ENCODE results near the gene TPI1. TPM values are rescaled to one million over a fixed set of nuclear protein-coding genes. Genes with fewer than 3 reads are reported as not detected.
A peak's percentile ranks its signal among the peaks of the same experiment; 100 is the strongest.
"Not testable (repeated sequence)": the region's sequence is repeated elsewhere in the genome, so short reads cannot be mapped to it uniquely, and the experiment has no call there.

Gene TPI1
- total RNA-seq, 2 donors from 2014 or later = 404 to 443 TPM

GRCh38 chr12:6904280-6905276 is 37.2 kb downstream of the TPI1 start, which contains the start of gene LRRC23:
LRRC23 (plus strand) TSS chr12:6904822; CDS start chr12:6905634, 812 bp downstream.
- peak within 1 kb of the TSS; percentile 48 to 60 for H3K4me3 ChIP-seq
- intact Hi-C loops (cut with DNase I) = no loop called here
- H3K27me3 ChIP-seq (replicated peaks; ENCODE audit: insufficient read depth) = no peaks in the 10 kb centered on the region
- no peaks in the 10 kb centered on the region for H3K36me3 ChIP-seq
- no peaks in the 10 kb centered on the region for H3K9me3 ChIP-seq
- DNase-seq (ENCODE audit: low spot score) = peak; percentile 97
- peak within 1 kb of the TSS; percentile 78 to 82 for H3K27ac ChIP-seq
- H3K4me1 ChIP-seq (replicated peaks) = no peaks in the 10 kb centered on the region
- WGBS = 3% methylated on average over 34 of the region's 34 CpGs
- TF ChIP-seq, protein P1, sequence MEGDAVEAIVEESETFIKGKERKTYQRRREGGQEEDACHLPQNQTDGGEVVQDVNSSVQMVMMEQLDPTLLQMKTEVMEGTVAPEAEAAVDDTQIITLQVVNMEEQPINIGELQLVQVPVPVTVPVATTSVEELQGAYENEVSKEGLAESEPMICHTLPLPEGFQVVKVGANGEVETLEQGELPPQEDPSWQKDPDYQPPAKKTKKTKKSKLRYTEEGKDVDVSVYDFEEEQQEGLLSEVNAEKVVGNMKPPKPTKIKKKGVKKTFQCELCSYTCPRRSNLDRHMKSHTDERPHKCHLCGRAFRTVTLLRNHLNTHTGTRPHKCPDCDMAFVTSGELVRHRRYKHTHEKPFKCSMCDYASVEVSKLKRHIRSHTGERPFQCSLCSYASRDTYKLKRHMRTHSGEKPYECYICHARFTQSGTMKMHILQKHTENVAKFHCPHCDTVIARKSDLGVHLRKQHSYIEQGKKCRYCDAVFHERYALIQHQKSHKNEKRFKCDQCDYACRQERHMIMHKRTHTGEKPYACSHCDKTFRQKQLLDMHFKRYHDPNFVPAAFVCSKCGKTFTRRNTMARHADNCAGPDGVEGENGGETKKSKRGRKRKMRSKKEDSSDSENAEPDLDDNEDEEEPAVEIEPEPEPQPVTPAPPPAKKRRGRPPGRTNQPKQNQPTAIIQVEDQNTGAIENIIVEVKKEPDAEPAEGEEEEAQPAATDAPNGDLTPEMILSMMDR (IDR thresholded peaks at IDR 0.05) = no peak
- TF ChIP-seq POLR2A (IDR thresholded peaks at IDR 0.05) (peak; percentile 50), POLR2AphosphoS5 (IDR thresholded peaks at IDR 0.05) (peak; percentile 98)

DNA sequence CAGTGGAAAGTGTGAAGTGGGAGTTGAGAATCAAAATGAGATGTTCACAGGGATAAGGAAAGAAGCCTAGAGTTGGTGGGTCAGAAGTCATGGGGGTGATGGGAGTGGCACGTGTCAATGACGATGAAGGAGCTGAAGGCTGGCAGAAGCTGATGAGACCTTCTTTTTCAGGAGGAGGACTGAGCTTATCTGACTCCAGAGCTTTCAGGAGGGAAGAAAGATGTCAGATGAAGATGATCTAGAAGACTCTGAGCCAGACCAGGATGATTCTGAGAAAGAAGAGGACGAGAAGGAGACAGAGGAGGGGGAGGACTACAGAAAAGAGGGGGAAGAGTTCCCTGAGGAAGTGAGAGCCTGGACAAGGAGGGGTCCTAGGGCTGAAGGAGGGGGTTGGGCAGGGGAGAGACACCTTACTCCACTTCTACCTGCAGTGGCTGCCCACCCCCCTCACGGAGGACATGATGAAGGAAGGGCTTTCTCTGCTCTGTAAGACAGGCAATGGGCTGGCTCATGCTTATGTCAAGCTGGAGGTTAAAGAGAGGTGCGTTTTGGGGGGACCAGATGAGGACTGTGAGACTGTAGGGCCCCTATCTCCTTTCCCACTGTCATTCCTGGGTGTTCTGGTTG is 38.2 kb downstream of the TPI1 start:
- no peaks in the 10 kb centered on the region for H3K9me3 ChIP-seq
- no peaks in the 10 kb centered on the region for H3K36me3 ChIP-seq
- TF ChIP-seq, protein P1 (IDR thresholded peaks at IDR 0.05) = no peak
- TF ChIP-seq POLR2AphosphoS5 (IDR thresholded peaks at IDR 0.05) (no peak), POLR2A (IDR thresholded peaks at IDR 0.05) (no peak)
- peak overlapping the region in 1 of 2 donors; percentile 60 for H3K4me3 ChIP-seq
- DNase-seq (ENCODE audit: low spot score) = no peak
- no peak overlapping the region for H3K27ac ChIP-seq
- H3K4me1 ChIP-seq (replicated peaks) = no peaks in the 10 kb centered on the region
- intact Hi-C loops (cut with DNase I) = no loop called here
- 56% methylated on average over 5 of the region's 5 CpGs for WGBS
- no peaks in the 10 kb centered on the region for H3K27me3 ChIP-seq (replicated peaks; ENCODE audit: insufficient read depth)

- H3K36me3 ChIP-seq; H3K4me3 ChIP-seq; H3K9me3 ChIP-seq; H3K27me3 ChIP-seq (replicated peaks; ENCODE audit: insufficient read depth); intact Hi-C loops (cut with DNase I); DNase-seq (ENCODE audit: low spot score); H3K27ac ChIP-seq; H3K4me1 ChIP-seq (replicated peaks): not testable (repeated sequence)
- WGBS = 94% methylated on average over 11 of the region's 11 CpGs
These were observed 40.8 kb downstream of the TPI1 start for GRCh38 chr12:6908141-6908540.

DNA sequence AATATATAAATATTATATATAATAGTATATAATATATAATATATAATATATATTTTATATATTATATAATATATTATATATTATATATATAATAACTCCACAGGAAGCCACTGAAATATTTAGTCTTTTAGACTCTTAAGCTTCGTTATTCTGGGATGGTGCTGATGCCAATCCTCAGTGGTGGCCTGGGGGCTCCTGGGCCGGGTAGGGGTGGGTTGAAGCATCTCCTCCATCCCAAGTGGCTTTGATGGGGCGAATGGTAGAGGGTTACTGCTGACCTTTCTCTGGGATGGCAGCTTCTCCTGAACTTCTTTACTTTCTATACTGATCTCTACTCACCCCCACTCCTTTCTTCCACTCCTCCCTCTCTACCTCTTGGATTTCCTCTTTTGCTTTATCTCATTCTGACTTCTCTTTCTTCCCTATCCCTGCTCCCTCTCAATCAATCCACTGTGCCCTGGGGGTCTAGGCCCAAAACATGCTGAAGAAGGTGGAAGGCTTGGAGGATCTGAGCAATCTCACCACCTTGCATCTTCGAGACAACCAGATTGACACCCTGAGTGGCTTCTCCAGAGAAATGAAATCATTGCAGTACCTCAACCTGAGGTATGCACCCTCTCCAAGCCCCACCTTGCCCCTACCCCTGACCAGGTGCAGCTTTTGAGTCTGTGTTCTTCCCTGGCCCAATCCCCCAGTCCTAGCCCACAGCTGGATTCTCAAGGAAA is 42.3 kb downstream of the TPI1 start:
- Histone ChIP-seq H3K27me3 (replicated peaks; ENCODE audit: insufficient read depth) (no peaks in the 10 kb centered on the region), H3K36me3 (no peaks in the 10 kb centered on the region), H3K4me1 (replicated peaks) (no peaks in the 10 kb centered on the region), H3K4me3 (no peak overlapping the region), H3K9me3 (no peaks in the 10 kb centered on the region), H3K27ac (no peak overlapping the region)
- DNase-seq (ENCODE audit: low spot score) = no peak
- WGBS = 83% methylated on average over 4 of the region's 4 CpGs
- intact Hi-C loops (cut with DNase I) = no loop called here
- TF ChIP-seq, protein P1 (IDR thresholded peaks at IDR 0.05) = no peak
- TF ChIP-seq POLR2A (IDR thresholded peaks at IDR 0.05) = no peak
- TF ChIP-seq POLR2AphosphoS5 (IDR thresholded peaks at IDR 0.05) = no peak

Data from prostate gland (tissue), 2 donors.